NCI-H2107 treated with DMSO at 0.1 percent for 48 hours (cell line): Measurements from ENCODE around the gene RNF168.
A peak's percentile ranks its signal among the peaks of the same experiment; 100 is the strongest.
"Not testable (repeated sequence)": the region's sequence is repeated elsewhere in the genome, so short reads cannot be mapped to it uniquely, and the experiment has no call there.

Source experiments
- DNase-seq: peaks from one replicate; lab custom pipeline; 2025; ENCODE audit not compliant: unreplicated experiment; lab: John Stamatoyannopoulos, UW

The RNF168 gene, protein sequence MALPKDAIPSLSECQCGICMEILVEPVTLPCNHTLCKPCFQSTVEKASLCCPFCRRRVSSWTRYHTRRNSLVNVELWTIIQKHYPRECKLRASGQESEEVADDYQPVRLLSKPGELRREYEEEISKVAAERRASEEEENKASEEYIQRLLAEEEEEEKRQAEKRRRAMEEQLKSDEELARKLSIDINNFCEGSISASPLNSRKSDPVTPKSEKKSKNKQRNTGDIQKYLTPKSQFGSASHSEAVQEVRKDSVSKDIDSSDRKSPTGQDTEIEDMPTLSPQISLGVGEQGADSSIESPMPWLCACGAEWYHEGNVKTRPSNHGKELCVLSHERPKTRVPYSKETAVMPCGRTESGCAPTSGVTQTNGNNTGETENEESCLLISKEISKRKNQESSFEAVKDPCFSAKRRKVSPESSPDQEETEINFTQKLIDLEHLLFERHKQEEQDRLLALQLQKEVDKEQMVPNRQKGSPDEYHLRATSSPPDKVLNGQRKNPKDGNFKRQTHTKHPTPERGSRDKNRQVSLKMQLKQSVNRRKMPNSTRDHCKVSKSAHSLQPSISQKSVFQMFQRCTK

DNA sequence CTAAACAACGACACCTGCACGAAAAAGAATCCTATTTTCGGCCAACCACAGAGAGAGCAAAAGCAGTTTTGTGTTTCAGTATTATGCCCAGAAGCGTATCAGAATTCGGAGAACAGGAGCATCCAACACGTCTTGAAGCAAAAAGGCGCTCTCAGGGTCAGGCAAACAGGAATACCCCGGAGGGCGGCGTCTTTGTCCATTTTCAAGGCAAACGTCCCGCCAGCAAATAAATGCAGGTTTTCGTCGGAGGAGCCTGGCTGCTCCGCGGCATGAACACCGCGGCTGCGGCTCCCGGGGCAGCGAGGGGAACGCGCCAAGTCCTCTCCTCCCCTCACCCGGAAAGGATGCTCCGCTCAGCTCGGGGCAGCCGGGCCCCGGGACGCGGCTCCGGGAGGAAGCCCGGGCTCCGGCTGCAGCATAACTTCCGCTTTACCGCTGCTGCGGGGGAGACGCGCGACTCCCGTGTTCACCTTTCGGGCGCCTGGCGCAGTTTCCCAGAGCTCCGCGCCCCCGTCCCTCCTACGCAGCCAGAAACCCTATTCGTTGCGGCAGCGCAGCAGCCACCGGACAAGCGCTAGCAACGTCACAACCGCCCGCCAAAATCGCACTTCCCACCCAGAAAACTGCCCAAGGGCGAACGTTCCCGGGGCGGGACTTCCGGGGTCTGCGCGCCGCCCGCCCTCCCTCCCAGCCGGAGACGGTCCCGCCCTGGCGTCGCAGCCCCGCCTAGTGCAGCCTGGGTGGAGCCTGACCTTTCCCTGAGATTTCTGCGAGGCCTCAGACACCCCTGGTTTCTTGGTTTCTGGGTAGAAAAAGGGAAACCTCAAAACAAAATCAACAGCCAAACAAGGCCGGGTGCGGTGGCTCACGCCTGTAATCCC, at the start of gene RNF168:
RNF168 (minus strand) TSS at position 573 of the 881 bp plus-strand sequence. CDS start 595 bp downstream, outside the sequence.
- DNase-seq: peak; percentile 97

DNA sequence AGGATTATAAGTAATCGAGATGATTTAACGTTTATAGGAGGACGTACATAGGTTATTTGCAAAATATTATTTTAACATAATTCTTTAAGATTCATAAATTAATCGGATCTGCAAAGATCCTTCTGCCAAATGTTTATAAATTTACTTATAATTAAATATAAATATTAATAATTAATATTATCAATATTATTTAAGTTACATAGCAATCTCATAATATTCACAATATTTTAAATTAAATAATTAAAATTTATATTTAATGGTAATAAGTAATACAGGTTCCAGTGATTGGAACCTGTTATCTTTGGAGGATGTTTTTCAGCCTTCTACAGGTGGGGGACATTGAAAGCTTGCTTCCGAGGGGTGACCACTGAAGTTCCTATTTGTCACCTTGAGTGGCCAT, 48.7 kb upstream of the RNF168 start:
- DNase-seq: no peak

DNA sequence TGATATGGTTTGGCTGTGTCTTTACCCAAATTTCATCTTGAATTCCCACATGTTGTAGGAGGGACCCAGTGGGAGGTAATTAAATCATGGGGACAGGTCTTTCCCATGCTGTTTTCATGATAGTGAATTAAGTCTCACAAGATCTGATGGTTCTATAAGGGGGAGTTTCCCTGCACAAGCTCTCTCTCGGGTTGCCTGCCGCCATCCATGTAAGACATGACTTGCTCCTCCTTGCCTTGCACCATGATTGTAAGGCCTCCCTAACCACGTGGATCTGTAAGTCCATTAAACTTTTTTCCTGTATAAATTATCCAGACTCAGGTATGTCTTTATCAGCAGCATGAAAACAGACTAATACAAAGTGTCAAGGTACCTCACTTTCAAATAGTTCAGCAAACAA, 46.6 kb upstream of the RNF168 start:
- not testable (repeated sequence) for DNase-seq

DNA sequence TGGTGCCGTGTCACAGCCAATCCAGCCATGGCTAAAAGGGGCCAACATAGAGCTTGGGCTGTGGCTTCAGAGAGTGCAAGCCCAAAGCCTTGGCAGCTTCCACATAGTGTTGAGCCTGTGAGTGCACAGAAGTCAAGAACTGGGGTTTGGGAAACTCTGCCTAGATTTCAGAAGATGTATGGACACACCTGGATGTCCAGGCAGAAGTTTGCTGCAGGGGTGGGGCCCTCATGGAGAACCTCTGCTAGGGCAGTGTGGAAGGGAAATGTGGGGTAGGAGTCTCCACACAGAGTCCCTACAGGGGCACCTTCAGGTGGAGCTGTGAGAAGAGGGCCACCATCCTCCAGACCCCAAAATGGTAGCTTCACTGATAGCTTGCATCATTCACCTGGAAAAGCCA, 45.7 kb upstream of the RNF168 start:
- not testable (repeated sequence) for DNase-seq

DNA sequence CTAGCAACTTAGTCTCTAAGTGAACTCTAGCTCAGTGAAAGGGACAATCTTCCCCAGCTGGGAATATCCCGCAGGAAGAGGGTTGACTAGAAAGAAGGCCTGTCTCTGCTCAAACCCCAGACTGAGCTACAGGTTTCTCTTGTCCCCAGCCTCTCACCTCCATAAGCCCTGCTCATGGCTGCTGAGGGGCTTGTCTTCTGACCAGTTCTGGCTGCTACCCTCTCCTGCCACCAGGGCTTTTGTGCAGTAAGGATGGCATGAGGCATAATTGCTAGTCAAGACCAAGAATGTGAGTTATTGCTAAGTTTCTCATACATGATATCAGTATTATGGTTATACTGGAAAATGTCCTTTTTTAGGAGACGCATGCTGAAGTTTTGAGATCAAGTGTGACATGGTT, 43.5 kb upstream of the RNF168 start:
- no peak for DNase-seq

DNA sequence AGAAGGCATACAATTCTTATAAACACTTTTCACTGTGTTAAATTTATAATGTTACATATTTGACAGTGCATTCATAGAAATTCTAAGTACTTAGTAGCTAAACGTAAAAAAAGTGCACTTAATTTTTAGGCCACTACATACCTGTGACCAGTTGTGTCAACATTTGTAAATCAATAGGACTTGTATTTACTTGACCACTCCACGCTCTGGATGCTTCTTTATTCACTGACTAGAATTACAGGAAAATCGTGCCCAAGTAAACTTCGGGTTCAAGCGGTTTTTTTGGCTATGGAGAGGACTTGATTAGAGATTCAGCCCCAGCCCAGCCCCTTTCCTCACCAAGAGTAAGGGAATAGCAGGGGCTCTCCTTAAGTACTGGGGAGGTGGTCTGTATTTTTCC, 43.0 kb upstream of the RNF168 start:
- DNase-seq: no peak

DNA sequence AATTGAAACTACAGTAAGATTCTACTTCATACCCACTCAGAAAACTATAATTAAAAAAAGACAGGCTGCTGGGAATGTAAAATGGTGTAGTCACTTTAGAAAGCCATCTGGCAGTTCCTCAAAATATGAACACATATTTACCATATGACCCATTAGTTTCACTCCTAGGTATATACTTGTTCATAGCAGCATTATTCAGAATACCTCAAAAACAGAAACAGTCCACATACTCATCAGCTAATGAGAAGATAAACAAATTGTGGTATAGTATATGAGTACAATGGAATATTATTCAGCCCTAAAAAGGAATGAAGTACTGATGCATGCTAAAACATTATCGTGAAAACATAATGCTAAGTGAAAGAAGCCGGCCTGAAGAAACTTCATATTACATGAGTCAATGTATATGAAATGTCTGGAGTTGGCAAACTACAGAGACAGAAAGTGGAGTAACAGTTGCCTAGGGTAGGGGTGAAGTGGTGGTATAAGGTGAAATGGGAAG, 41.0 kb upstream of the RNF168 start:
- DNase-seq: no peak

DNA sequence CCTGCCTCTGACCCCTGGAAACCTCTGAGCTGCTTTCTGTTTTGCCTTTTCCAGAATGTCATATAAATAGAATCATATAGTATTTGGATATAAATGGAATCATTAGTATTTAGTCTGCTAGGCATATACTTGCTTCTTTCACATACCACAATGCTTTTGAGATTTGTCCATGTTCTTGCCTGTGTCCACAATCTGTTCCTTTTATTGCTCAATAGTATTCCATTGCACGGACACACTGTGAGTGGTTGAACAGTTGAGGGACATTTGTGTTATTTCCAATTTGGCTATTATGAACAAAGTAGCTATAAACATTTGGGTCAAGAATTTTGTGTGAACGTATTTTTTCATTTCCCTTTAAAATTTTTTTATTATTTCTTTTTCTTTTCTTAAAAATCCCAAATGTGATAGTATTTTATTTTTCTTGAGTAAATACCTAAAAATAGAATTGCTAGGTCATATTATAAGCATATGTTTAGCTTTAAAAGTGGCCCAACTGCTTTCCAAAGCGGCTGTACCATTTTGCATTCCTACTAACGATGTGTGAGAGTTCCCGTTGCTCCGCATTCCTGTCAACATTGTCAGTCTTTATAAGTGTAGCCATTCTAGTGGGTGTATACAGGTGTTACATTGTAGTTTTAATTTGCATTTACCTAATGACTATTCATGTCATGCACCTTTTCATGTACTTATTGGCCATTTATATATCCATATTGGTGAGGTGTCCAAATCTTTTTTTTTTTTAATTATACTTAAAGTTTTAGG, 38.3 kb upstream of the RNF168 start:
- no peak for DNase-seq

DNA sequence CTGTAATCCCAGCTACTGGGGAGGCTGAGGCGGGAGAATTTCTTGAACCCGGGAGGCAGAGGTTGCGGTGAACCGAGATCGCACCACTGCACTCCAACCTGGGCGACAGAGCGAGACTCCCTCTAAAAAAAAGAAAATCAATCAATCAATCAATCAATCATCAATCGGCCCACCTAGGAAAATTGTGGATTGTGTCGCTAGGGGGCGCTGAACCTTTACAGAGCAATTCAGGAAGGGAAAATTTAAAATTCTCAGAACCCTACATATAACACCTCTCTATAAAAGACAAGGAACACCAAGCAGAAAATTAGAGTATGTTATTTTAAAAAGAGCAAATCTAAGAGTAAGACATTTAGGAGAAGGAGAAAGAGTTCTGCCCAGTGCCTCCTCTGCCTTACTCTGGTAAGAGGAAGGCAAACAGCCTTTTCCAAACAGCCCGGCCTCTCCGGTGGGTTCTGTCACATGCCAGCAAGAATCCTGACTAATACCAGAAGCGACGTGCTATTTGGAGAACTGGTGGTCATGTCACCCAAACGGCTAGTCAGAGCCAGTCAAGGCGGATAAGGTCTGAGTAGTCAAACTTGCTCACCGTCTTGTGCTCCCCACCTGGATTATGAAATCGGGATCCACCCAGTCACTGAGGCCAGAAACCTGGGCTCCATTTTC, 33.9 kb upstream of the RNF168 start:
- DNase-seq: no peak

DNA sequence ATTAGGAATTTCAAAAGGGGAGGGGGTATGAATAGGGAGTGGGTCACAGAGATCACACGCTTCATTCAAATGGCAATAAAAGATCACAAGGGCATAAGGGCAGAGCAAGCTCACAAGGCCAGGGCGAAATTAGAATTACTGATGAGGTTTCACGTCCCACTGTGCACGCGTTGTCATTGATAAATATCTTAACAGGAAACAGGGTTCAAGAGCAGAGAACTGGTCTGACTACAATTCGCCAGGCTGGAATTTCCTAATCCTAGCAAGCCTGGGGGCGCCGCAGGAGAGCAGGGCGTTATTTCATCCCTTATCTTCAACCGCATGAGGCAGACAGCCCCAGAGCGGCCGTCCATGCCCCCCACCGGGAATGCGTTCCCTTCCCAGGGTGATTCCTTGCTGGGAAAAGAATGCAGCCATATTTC, 29.7 kb upstream of the RNF168 start:
- DNase-seq: no peak

DNA sequence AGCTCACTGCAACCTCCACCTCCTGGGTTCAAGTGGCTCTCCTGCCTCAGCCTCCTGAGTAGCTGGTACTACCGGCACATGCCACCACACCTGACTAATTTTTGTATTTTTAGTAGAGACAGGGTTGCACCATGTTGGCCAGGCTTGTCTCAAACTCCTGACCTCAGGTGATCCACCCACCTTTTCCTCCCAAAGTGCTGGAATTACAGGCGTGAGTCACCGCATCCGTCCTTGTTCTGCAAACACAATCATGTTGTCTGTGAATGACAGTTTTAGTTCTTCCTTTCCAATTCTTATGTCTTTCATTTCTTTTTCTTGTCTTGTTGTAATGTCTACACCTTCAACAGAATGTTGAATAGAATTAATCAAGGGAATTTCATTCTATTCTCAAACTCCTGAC, 27.9 kb upstream of the RNF168 start:
- DNase-seq: no peak

DNA sequence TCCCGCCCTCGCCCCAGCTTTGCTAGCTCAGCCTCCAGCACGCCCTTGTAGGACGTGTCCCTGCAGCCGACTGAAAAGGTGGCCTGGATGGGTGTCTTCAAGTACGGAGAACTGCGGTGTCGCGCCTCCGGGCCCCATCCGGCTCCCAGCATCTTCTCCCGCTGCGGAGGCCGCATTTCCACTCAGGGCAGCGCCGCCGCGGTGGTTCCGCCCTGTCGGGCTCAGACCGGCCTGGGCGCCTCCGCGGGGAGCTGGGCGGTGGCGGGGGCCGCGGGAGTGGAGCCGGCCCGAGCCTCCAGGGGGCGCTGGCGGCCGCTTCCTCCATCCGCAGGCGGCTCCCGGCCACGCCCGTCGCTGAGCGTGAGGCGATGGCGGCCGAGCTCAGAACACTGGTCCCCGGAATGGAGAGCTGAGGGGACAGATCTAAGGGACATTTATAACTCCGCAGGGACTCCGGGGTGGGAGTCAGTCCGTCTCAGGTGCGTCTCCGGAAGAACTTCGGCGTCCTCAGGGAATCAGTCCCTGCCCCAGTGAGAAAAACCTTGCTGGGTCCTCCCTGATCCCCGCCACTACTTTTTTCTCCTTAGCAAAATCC, 25.2 kb upstream of the RNF168 start:
- no peak for DNase-seq

DNA sequence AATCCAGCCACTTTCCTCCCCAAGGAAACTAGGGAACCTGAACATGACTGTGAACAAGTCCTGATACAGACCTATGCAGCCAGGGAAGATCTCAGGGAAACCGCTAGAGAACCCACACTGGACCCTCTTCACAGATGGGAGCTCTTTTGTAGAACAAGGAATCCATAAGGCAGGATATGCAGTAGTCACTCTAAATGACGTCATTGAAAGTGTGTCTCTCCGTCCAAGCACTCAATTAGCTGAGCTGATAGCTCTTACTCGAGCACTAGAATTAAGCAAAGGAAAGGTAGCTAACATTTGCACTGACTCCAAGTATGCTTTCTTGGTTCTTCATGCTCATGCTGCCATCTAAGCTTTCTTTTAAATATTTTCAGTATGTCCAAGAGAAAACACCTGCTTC, 21.6 kb upstream of the RNF168 start:
- no peak for DNase-seq

DNA sequence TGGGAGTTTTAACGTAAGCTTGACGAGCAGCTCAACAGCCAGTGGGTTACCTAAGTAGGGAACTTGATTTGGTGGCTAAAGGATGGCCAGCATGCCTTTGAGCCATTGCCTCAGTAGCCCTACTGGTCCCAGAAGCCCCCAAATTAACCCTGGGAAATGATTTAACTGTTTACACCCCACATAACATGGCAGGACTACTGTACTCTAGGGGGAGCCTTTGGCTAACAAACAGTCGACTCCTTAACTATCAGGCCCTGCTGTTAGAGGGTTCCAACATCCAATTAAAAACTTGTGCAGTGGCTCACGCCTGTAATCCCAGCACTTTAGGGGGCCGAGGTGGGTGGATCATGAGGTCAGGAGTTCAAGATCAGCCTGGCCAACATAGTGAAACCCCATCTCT, 21.0 kb upstream of the RNF168 start:
- no peak for DNase-seq

DNA sequence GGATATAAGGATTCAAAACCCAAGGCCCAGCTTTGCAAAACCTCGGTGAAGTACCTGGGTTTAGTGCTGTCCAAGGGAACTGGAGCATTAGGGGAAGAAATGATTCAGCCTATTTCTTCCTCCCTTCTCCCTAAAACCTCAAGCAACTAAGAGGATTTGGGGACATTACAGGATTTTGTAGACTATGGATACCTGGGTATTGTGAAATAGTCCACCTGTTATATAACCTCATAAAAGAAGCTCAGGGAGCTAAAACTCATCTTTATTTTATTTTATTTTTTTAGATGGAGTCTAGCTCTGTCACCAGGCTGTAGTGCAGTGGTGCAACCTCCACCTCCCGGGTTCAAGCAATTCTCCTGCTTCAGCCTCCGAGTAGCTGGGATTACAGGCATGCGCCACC, 20.3 kb upstream of the RNF168 start:
- DNase-seq: no peak

DNA sequence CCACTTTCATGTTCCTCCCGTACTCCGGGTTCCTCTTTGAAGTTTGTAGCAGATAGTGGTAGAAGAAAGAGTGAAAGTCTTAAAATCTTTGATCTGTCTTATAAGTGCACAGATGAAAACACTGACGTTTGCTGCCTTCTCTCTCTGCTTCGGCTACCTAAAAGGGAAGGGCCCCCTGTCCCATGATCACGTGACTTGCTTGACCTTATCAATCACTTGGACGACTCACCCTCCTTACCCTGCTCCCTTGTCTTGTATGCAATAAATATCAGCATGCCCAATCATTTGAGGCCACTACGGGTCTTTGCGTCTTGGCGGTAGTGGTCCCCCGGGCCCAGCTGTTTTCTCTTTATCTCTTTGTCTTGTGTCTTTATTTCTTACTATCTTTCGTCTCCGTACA, 17.7 kb upstream of the RNF168 start:
- DNase-seq: not testable (repeated sequence)

DNA sequence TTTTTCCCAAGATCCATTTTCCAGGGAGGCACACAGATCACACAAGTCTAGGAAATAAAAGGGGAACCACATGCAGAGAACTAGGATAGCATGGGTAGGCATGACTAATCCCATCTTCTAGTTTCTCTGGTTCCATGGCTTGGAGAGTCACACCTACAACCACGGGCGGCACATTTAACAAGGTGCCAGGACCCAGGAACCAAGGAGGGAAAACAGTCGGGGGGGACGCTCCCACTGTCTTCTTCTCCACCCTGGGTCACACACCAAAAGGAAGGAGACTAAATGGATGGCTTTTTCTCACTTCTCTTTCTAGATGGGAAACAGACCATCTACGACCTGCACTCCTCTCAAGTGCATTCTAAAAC, 16.1 kb upstream of the RNF168 start:
- no peak for DNase-seq

DNA sequence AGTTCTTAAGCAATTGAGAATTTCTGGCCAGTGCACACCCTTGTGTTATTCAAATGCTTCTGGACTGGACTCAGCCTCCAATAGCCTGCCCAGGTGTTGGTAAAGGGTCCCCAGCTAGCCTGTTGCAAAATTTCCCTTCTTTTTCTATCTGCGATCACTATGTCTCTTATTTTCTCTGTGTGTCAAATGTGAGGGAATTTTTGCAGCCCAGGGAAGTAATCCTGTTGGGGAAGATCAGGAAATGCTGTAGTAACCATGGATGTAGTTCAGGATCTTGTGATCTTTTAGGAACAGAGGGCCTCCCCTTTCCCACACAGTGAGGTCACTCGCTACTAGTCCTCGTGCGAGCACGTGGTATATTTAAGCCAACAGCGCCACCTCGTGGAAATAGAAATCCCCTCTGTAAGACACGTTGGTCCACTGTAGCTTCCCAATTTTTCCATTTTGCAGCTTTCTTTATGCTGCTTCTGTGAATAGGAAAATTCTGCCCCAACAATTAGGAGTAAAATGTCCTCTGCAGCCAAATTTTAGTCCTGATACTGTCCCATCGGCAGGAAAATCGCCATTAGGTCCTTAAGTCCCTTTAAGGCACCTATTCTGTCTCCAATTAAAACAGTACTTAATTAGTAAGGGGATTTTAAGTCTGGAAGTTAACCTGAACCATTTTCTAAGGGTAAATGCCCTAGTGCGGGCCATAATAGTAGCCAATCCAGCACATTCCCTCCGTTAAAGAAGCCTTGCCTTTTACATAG, 15.6 kb upstream of the RNF168 start:
- DNase-seq: peak; percentile 28

DNA sequence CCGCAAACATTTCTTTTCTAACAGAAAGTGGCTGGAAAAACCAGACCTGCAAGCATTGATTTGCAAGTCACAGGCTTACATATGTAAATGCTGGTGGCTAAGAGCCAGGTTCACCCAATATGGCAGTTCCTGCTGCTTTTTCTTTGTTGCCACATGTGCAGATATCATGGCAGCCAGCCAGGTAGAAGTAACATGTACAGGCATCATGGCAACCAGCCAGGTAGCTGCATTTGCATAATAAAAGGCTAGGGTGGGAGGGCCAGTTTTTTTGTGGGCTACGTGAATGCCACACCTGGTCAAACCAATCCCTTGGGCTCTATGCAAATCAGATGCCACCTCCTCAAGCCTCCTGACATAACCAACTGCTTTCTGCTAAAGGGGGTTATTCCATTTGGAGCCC, 14.4 kb upstream of the RNF168 start:
- no peak for DNase-seq
